Progenitor cell of endocrine pancreas (in vitro differentiated cells): Measurements from ENCODE around the gene GOLGA8Q. TPM values are rescaled to one million over a fixed set of nuclear protein-coding genes. Genes with fewer than 3 reads are reported as not detected.
"Not testable (repeated sequence)": the region's sequence is repeated elsewhere in the genome, so short reads cannot be mapped to it uniquely, and the experiment has no call there.

Experiments
- DNase-seq: peaks from one replicate; pipeline ENCODE4 v3.0.0; 2021; ENCODE audit warnings: low spot score; ENCODE audit not compliant: unreplicated experiment
- H3K27ac Mint-ChIP-seq: 2 replicates; pipeline ENCODE4 v1.8.0; 2021; ENCODE audit warnings: mild to moderate bottlenecking, moderate library complexity, mixed read lengths
- H3K27me3 Mint-ChIP-seq: 2 replicates; pipeline ENCODE4 v1.8.0; 2021; ENCODE audit warnings: mixed read lengths
- H3K36me3 Mint-ChIP-seq: 2 replicates; pipeline ENCODE4 v1.8.0; 2022; ENCODE audit warnings: mixed read lengths; ENCODE audit not compliant: insufficient read depth
- H3K4me1 Mint-ChIP-seq: 2 replicates; pipeline ENCODE4 v1.8.0; 2021; ENCODE audit warnings: low read depth, mixed read lengths
- H3K4me3 Mint-ChIP-seq: 2 replicates; pipeline ENCODE4 v1.8.0; 2021; ENCODE audit warnings: low read depth, mild to moderate bottlenecking, moderate library complexity, mixed read lengths
- H3K9me3 Mint-ChIP-seq: 2 replicates; pipeline ENCODE4 v1.8.0; 2021; ENCODE audit warnings: low read depth, mixed read lengths
- long read RNA-seq: library from polyadenylated mRNA; unstranded; transcript quantifications from one replicate; pipeline ENCODE4 v2.0.0, GENCODE V29; 2020
- total RNA-seq: library from RNA; stranded (reverse); gene quantifications from 2 replicates; pipeline ENCODE4 v1.2.1, GENCODE V29; 2021
- TF ChIP-seq, protein P1 (sequence below): fragments of 200-600 bp; sonication (generic); IDR thresholded peaks from one replicate; pipeline ENCODE4 v1.5.0; 2021; ENCODE audit warnings: antibody characterized with exemption, mild to moderate bottlenecking; ENCODE audit not compliant: unreplicated experiment

Gene GOLGA8Q, protein sequence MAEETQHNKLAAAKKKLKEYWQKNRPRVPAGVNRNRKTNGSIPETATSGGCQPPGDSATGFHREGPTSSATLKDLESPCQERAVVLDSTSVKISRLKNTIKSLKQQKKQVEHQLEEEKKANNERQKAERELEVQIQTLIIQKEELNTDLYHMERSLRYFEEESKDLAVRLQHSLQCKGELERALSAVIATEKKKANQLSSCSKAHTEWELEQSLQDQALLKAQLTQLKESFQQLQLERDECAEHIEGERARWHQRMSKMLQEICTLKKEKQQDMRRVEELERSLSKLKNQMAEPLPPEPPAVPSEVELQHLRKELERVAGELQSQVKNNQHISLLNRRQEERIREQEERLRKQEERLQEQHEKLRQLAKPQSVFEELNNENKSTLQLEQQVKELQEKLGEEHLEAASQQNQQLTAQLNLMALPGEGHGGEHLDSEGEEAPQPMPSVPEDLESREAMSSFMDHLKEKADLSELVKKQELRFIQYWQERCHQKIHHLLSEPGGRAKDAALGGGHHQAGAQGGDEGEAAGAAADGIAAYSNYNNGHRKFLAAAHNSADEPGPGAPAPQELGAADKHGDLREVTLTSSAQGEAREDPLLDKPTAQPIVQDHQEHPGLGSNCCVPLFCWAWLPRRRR
- total RNA-seq: not detected in 2 replicates
- long read RNA-seq: 0 reads

GRCh38 chr15:30551750-30552149, at the start of gene GOLGA8Q:
GOLGA8Q (plus strand) TSS chr15:30552050; CDS start chr15:30552078, 28 bp downstream.
- not testable (repeated sequence) for H3K4me3 Mint-ChIP-seq, H3K27me3 Mint-ChIP-seq

DNA sequence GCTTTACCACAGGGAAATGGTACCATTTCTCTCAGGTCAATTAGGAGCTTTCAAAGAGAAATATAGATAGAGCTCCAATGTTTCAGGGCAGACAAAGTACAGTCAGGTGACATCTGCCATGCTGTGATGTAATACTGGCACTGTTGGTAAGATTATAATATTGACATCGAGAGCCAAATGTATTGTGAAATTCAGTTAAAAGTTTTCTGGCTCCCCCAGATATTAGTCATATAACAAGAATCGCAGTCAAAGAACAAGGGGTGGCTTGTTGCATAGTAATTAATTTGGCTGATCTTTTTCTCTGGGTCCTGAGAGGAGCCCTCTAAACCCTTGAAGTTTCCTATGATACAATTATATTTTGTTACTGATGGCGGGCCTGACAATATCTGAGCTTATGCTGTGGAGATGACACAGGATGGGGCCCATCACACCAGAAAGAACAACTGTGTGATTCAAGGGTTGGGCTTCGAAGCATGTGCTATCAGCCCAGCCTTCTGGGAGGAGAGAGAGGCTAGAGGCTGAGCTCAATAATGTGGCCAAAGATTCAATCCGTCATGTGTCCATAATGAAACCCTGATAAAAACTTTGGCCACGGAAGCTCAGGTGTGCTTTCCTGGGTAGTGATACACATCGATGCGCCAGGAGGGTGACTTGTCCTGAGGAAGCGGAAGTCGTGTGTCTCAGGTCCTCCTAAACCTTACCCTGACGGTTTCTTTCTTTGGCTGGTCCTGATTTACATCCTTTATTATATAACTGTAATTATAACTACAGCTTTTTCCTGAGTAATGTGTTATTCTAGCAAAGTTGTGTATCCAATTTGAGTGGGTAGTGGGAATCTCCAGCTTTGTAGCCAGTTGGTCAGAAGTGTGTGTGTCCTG, 48.7 kb upstream of the GOLGA8Q start:
- H3K4me1 Mint-ChIP-seq, H3K36me3 Mint-ChIP-seq, H3K27me3 Mint-ChIP-seq, H3K9me3 Mint-ChIP-seq, H3K4me3 Mint-ChIP-seq, H3K27ac Mint-ChIP-seq, DNase-seq: not testable (repeated sequence)

More at GRCh38 chr15:30551750-30552149, at the start of gene GOLGA8Q:
- not testable (repeated sequence) for H3K27ac Mint-ChIP-seq, H3K4me1 Mint-ChIP-seq, H3K36me3 Mint-ChIP-seq, H3K9me3 Mint-ChIP-seq, DNase-seq

GRCh38 chr15:30504162-30504843, 47.5 kb upstream of the GOLGA8Q start:
- not testable (repeated sequence) for H3K4me3 Mint-ChIP-seq, H3K27ac Mint-ChIP-seq, H3K4me1 Mint-ChIP-seq, H3K36me3 Mint-ChIP-seq, H3K9me3 Mint-ChIP-seq, DNase-seq, H3K27me3 Mint-ChIP-seq

DNA sequence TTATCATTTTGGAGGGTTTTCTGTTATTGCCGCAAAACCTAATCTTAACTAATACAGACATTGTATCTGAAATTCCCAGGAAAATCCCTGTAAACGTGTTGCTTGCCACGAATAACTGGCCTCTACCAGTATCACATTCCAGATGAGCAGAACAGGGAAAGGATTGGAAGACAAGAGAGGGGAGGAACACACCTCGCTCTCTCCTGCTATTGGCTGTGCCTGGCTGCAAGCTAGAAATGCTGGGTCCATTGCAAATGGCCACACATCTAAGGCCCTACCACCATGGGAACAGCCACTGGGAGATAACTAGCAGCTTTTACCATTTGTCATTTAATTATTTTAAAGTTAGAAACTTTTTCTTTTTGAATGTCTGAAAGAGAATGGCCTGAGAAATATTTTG, 37.3 kb upstream of the GOLGA8Q start:
- not testable (repeated sequence) for H3K9me3 Mint-ChIP-seq, H3K36me3 Mint-ChIP-seq, H3K4me3 Mint-ChIP-seq, DNase-seq, H3K27ac Mint-ChIP-seq, H3K4me1 Mint-ChIP-seq, H3K27me3 Mint-ChIP-seq

GRCh38 chr15:30523453-30524243, 28.2 kb upstream of the GOLGA8Q start:
- H3K27ac Mint-ChIP-seq, H3K36me3 Mint-ChIP-seq, H3K27me3 Mint-ChIP-seq, H3K4me1 Mint-ChIP-seq, H3K9me3 Mint-ChIP-seq, DNase-seq, H3K4me3 Mint-ChIP-seq: not testable (repeated sequence)

GRCh38 chr15:30525912-30526311, 25.9 kb upstream of the GOLGA8Q start:
- not testable (repeated sequence) for H3K27ac Mint-ChIP-seq, H3K27me3 Mint-ChIP-seq, H3K9me3 Mint-ChIP-seq, H3K4me3 Mint-ChIP-seq, H3K36me3 Mint-ChIP-seq, H3K4me1 Mint-ChIP-seq, DNase-seq

DNA sequence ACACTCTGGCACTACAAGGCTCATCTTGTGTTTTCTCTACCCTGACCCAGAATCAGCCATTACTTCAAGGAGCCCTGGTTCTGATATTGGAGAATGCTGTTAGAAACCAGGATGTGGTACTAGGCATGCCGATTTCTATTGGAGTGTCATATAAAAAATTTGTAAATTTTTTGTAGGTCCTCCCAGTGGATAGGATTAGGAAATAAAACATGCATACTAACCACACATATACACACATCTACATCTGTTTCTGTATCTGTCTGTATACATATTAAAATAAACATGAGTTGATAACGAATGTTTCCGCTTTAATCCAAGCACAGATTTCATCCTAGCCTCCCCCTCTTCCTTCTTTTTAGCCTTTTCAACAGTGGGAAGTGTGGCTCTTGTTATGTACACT, 22.8 kb upstream of the GOLGA8Q start:
- not testable (repeated sequence) for DNase-seq, H3K36me3 Mint-ChIP-seq, H3K9me3 Mint-ChIP-seq, H3K4me1 Mint-ChIP-seq, H3K27ac Mint-ChIP-seq, H3K4me3 Mint-ChIP-seq, H3K27me3 Mint-ChIP-seq

GRCh38 chr15:30566949-30567348, 15.1 kb downstream of the GOLGA8Q start:
- TF ChIP-seq, protein P1, sequence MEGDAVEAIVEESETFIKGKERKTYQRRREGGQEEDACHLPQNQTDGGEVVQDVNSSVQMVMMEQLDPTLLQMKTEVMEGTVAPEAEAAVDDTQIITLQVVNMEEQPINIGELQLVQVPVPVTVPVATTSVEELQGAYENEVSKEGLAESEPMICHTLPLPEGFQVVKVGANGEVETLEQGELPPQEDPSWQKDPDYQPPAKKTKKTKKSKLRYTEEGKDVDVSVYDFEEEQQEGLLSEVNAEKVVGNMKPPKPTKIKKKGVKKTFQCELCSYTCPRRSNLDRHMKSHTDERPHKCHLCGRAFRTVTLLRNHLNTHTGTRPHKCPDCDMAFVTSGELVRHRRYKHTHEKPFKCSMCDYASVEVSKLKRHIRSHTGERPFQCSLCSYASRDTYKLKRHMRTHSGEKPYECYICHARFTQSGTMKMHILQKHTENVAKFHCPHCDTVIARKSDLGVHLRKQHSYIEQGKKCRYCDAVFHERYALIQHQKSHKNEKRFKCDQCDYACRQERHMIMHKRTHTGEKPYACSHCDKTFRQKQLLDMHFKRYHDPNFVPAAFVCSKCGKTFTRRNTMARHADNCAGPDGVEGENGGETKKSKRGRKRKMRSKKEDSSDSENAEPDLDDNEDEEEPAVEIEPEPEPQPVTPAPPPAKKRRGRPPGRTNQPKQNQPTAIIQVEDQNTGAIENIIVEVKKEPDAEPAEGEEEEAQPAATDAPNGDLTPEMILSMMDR: peak; percentile 41
- peak; percentile 10 for DNase-seq
- not testable (repeated sequence) for H3K4me3 Mint-ChIP-seq, H3K36me3 Mint-ChIP-seq, H3K4me1 Mint-ChIP-seq, H3K27me3 Mint-ChIP-seq, H3K27ac Mint-ChIP-seq, H3K9me3 Mint-ChIP-seq

DNA sequence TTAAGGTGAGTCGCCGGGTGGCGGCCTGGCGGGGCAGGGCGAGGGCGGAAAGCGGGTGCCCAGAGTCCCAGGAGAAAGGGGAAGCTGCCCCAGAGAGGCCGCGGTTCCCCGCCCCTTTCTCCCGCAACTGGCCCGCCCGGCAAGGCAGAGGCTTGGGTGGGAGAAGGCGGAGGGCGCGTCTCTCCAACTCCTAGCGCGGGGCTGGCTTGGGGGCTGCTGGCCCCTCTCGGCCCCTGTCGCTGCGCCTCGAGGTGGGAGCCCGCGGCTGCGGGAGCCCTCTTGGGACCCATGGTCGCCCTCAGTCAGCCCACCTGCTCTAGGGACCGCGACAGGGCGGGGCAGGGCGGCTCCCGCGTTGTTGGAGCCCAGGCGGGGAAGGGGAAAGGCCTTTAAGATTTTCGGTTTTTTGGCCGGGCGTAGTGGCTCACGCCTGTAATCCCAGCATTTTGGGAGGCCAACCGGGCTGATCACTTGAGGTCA, 21.2 kb downstream of the GOLGA8Q start:
- not testable (repeated sequence) for H3K27me3 Mint-ChIP-seq, H3K4me1 Mint-ChIP-seq, H3K4me3 Mint-ChIP-seq, H3K36me3 Mint-ChIP-seq, H3K27ac Mint-ChIP-seq, H3K9me3 Mint-ChIP-seq, DNase-seq

DNA sequence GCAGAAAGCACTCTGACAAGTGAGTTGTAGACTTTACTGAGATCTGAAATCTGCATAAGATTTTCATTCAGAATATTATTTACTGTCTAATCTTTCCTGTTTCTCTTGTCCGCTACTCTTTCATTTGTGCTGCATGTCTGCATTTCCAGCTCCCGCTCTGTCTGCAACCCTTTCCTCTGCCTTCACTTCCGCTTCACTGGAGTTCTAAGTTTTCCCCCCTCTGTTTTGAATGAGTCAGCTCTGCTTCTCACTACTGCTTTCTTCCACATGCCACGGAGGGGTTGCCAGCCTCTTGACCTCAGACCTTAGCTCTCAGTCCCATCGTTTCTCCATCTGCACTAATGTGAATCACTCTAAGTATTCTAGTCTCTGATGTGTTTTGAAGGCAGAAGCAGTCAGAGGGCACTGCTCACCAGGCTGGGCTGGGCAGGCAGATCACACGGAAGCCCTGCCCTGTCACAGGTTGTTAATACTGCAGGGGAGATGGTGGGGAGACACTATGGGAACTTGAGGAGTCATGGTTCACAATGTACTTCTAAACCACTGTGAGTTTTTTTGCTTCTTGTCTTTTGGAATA, 27.6 kb downstream of the GOLGA8Q start:
- not testable (repeated sequence) for H3K27me3 Mint-ChIP-seq, H3K4me1 Mint-ChIP-seq, H3K36me3 Mint-ChIP-seq, H3K4me3 Mint-ChIP-seq, DNase-seq, H3K9me3 Mint-ChIP-seq, H3K27ac Mint-ChIP-seq
